ENCODE data around the gene OR5T2.

DNA sequence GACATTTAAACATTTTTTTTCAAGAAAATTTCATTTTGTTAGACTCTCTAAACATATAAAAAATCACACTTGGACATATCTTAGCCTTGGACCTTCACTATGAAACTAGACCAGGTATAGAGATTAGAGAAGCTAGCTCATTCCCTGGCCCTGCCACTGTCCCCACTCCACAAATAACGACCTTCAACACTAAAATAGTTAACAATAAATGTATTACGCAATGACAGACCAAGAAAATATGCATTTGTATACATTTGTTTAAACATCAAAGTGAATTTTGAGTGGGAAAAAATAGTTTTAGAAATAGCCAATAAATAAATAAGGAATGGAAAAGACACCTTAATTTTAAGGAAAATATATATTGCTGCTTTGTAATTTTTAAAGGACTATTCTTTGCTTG is 36.7 kb downstream of the OR5T2 start:
- TF ChIP-seq EZH2 (optimal IDR thresholded peaks at IDR 0.05; ENCODE audit: low read depth, low read length) = no peak
- TF ChIP-seq, protein P1, sequence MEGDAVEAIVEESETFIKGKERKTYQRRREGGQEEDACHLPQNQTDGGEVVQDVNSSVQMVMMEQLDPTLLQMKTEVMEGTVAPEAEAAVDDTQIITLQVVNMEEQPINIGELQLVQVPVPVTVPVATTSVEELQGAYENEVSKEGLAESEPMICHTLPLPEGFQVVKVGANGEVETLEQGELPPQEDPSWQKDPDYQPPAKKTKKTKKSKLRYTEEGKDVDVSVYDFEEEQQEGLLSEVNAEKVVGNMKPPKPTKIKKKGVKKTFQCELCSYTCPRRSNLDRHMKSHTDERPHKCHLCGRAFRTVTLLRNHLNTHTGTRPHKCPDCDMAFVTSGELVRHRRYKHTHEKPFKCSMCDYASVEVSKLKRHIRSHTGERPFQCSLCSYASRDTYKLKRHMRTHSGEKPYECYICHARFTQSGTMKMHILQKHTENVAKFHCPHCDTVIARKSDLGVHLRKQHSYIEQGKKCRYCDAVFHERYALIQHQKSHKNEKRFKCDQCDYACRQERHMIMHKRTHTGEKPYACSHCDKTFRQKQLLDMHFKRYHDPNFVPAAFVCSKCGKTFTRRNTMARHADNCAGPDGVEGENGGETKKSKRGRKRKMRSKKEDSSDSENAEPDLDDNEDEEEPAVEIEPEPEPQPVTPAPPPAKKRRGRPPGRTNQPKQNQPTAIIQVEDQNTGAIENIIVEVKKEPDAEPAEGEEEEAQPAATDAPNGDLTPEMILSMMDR (IDR thresholded peaks at IDR 0.05; ENCODE audit: low read length) = no peak

Measured in MM.1S (cell line).